Activated CD8-positive, alpha-beta T cell treated with anti-CD3 and anti-CD28 coated beads for 36 hours (primary cell): ENCODE measurements around the gene NPDC1. TPM values are rescaled to one million over a fixed set of nuclear protein-coding genes. Genes with fewer than 3 reads are reported as not detected.
A peak's percentile ranks its signal among the peaks of the same experiment; 100 is the strongest.

Source experiments
- ATAC-seq: fragments of 200-7000 bp; cut with Tn5 transposase; one replicate; pipeline ENCODE4 v1.10.0; 2021; ENCODE audit warnings: mild to moderate bottlenecking, moderate library complexity
- CTCF ChIA-PET: fragments of 350-600 bp; sonication (Branson Sonifier 250); formaldehyde crosslinking; loops from one replicate; lab custom pipeline; 2021; ENCODE audit warnings: antibody characterized with exemption; lab: Charles Lee
- POLR2A ChIA-PET: fragments of 350-600 bp; sonication (Branson Sonifier 250); formaldehyde crosslinking; loops from one replicate; lab custom pipeline; 2021; ENCODE audit warnings: antibody characterized with exemption; lab: Charles Lee
- DNase-seq: peaks from one replicate; pipeline ENCODE4 v3.0.0-alpha.2; 2020
- H3K27ac Mint-ChIP-seq: one replicate; pipeline ENCODE4 v1.8.0; 2021; ENCODE audit warnings: mild to moderate bottlenecking, mixed read lengths
- H3K27me3 Mint-ChIP-seq: one replicate; pipeline ENCODE4 v1.8.0; 2021; ENCODE audit warnings: mixed read lengths
- H3K36me3 Mint-ChIP-seq: one replicate; pipeline ENCODE4 v1.8.0; 2021; ENCODE audit warnings: low read depth, mixed read lengths
- H3K4me1 Mint-ChIP-seq: one replicate; pipeline ENCODE4 v1.8.0; 2021; ENCODE audit warnings: low read depth, mixed read lengths
- H3K4me3 Mint-ChIP-seq: one replicate; pipeline ENCODE4 v1.8.0; 2021; ENCODE audit warnings: mild to moderate bottlenecking, moderate library complexity, mixed read lengths
- H3K9me3 Mint-ChIP-seq: one replicate; pipeline ENCODE4 v1.8.0; 2021; ENCODE audit warnings: mixed read lengths
- CTCF ChIP-seq: fragments of 200-600 bp; IDR thresholded peaks from one replicate; pipeline ENCODE4 v1.8.0; 2022; ENCODE audit warnings: antibody characterized with exemption, mild to moderate bottlenecking
- intact Hi-C: fragments of 100-400 bp; cut with micrococcal nuclease; formaldehyde crosslinking; loops from one replicate; pipeline ENCODE4 v1.10.0; 2022
- total RNA-seq, 2 experiments: library from RNA; stranded (reverse); gene quantifications; one replicate each; pipeline ENCODE4 v1.2.3, GENCODE V29; 2021

Gene NPDC1
- total RNA-seq, result 10 to 100 TPM; 18.2 to 21.2 TPM

DNA sequence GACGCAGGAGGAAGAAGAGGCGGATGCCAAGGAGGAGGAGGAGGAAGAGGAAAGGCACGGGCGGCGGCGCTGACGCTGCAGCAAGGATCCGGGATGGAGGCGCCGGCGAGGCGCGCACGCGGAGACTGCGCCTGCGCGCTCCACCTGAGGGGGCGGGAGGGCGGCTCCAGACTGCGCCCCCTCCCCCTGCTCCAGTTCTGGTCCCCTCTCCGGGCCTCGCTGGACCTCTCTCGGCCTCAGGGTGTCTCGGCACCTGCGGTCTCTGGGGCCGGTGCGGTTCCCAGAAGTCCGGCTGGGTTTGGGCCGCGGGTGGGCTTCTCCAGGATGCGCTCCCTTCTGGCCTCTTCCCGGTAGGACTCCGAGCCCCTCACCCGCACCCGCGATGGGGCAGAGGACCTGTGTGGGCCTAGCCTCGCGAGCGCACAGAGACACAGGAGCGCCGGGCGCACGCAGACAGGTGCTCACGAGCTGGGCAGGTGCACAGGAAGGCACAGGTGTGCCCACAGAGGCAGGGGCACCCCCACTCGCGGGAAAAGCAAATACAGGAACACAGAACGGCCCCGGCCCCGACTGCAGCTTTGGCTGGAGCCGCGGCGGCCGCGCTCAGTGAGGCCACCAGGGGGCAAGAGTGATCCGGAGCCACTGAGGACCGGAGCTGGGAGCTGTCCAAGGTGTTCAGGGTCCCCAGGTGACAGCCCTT is at the start of gene NPDC1:
Gene NPDC1 (minus strand): TSS at position 90 of the 700 bp plus-strand sequence. CDS start 188 bp downstream, outside the sequence.
- DNase-seq (peak; percentile 92), ATAC-seq (peak; percentile 84)
- Mint-ChIP-seq H3K9me3 (no peaks in the 10 kb centered on the region), H3K27me3 (peaks cover 42% of the 10 kb centered on the region), H3K4me3 (peak within 1 kb of the TSS; percentile 63), H3K27ac (no peak within 1 kb of the TSS), H3K36me3 (no peaks in the 10 kb centered on the region), H3K4me1 (peaks cover 10% of the 10 kb centered on the region)
- TF ChIP-seq CTCF, result peak; percentile 83
- POLR2A ChIA-PET, result interaction anchor here (1.0 to 1.8 kb wide), 3 partner anchors 9 to 21 kb away, joined by 3 to 10 read pairs (median 6); no protein-coding TSS in a partner anchor
- intact Hi-C loops, result no loop called here
- CTCF ChIA-PET, result interaction anchor here (0.6 to 7.3 kb wide), 31 partner anchors 9 to 317 kb away, joined by 3 to 164 read pairs (median 5); partner anchors contain the start of genes ABCA2, AJM1, CYSRT1 and FUT7

- ATAC-seq, result no peak
- H3K27ac Mint-ChIP-seq, result no peak overlapping the region
- DNase-seq, result no peak
- no peaks in the 10 kb centered on the region for H3K27me3 Mint-ChIP-seq
- ChIA-PET POLR2A (interaction anchor here (2.5 kb wide), 1 partner anchor 151 kb away, joined by 8 read pairs; no protein-coding TSS in a partner anchor), CTCF (interaction anchor here (0.6 to 3.7 kb wide), 3 partner anchors 21 to 657 kb away, joined by 3 to 14 read pairs (median 8); no protein-coding TSS in a partner anchor)
- no peak overlapping the region for H3K4me3 Mint-ChIP-seq
- H3K9me3 Mint-ChIP-seq, result no peaks in the 10 kb centered on the region
- peaks cover 31% of the 10 kb centered on the region for H3K4me1 Mint-ChIP-seq
- H3K36me3 Mint-ChIP-seq, result peaks cover 7% of the 10 kb centered on the region
- TF ChIP-seq CTCF, result no peak
- intact Hi-C loops, result no loop called here
Observed at GRCh38 chr9:137089232-137089947, 43.4 kb upstream of the NPDC1 start.

- intact Hi-C loops, result no loop called here
- H3K27ac Mint-ChIP-seq, result peak overlapping the region; percentile 91
- CTCF ChIA-PET, result interaction anchor here (0.6 to 2.6 kb wide), 5 partner anchors 8 to 359 kb away, joined by 3 to 17 read pairs (median 4); partner anchors contain the start of genes NPDC1 and RNF224
- no peaks in the 10 kb centered on the region for H3K9me3 Mint-ChIP-seq
- peaks cover 36% of the 10 kb centered on the region for H3K4me1 Mint-ChIP-seq
- H3K4me3 Mint-ChIP-seq, result peak overlapping the region; percentile 86
- POLR2A ChIA-PET, result interaction anchor here (0.9 to 2.5 kb wide), 4 partner anchors 8 to 152 kb away, joined by 3 to 12 read pairs (median 6); no protein-coding TSS in a partner anchor
- H3K27me3 Mint-ChIP-seq, result no peaks in the 10 kb centered on the region
- TF ChIP-seq CTCF, result no peak
- ATAC-seq (no peak), DNase-seq (no peak)
- peaks cover 4% of the 10 kb centered on the region for H3K36me3 Mint-ChIP-seq
Observed at GRCh38 chr9:137088121-137088520, 42.1 kb upstream of the NPDC1 start.

GRCh38 chr9:137087409-137087925 is 41.5 kb upstream of the NPDC1 start:
- H3K4me3 Mint-ChIP-seq, result peak overlapping the region; percentile 86
- DNase-seq (peak; percentile 56), ATAC-seq (no peak)
- peaks cover 36% of the 10 kb centered on the region for H3K4me1 Mint-ChIP-seq
- H3K36me3 Mint-ChIP-seq, result peaks cover 6% of the 10 kb centered on the region
- ChIA-PET CTCF (interaction anchor here (0.6 to 3.2 kb wide), 13 partner anchors 8 to 359 kb away, joined by 3 to 17 read pairs (median 4); partner anchors contain the start of genes ABCA2, NPDC1 and RNF224), POLR2A (interaction anchor here (0.9 to 2.5 kb wide), 8 partner anchors 8 to 153 kb away, joined by 3 to 12 read pairs (median 6); partner anchors contain the start of genes SAPCD2 and UAP1L1)
- H3K27me3 Mint-ChIP-seq, result no peaks in the 10 kb centered on the region
- H3K27ac Mint-ChIP-seq, result peak overlapping the region; percentile 91
- no peak for TF ChIP-seq CTCF
- intact Hi-C loops, result no loop called here
- H3K9me3 Mint-ChIP-seq, result no peaks in the 10 kb centered on the region
